ENCODE results near the gene PPP2R5C. TPM values are rescaled to one million over a fixed set of nuclear protein-coding genes. Genes with fewer than 3 reads are reported as not detected.

Gene PPP2R5C
- total RNA-seq, 1 experiment from 2014 or later = 89.9 TPM

- no peak for TF ChIP-seq PREB (CRISPR knock-in tag; IDR thresholded peaks at IDR 0.05; ENCODE audit: borderline replicate concordance)
- no peak for TF ChIP-seq IRF1 (CRISPR knock-in tag; IDR thresholded peaks at IDR 0.05)
- no peak for TF ChIP-seq MYBL2 (CRISPR knock-in tag; IDR thresholded peaks at IDR 0.05)
- TF ChIP-seq ZSCAN18 (CRISPR knock-in tag; IDR thresholded peaks at IDR 0.05) = no peak
Observed at GRCh38 chr14:101963656-101964296, 202.3 kb downstream of the PPP2R5C start (continued).

- CTCF ChIA-PET = interaction anchor here (0.8 to 1.8 kb wide), 4 partner anchors 16 to 257 kb away, joined by 3 to 6 read pairs (median 4); no protein-coding TSS in a partner anchor
- H3K4me3 Mint-ChIP-seq = peak within 1 kb of the TSS; percentile 89
- TF ChIP-seq TEAD1 (CRISPR knock-in tag; IDR thresholded peaks at IDR 0.05) (0 out of 2 replicates have a peak, but pooled peaks have one; percentile 49), FOXJ3 (CRISPR knock-in tag; IDR thresholded peaks at IDR 0.05; ENCODE audit: borderline replicate concordance) (no peak), ZNF281 (CRISPR knock-in tag; IDR thresholded peaks at IDR 0.05) (no peak), FOXP4 (CRISPR knock-in tag; IDR thresholded peaks at IDR 0.05) (peak; percentile 90), ZBTB21 (CRISPR knock-in tag; IDR thresholded peaks at IDR 0.05; ENCODE audit: borderline replicate concordance) (no peak), ESRRA (CRISPR knock-in tag; IDR thresholded peaks at IDR 0.05; ENCODE audit: borderline replicate concordance) (peak; percentile 55; the same call in 1 of the 2 replicates), ZNF232 (CRISPR knock-in tag; IDR thresholded peaks at IDR 0.05) (peak; percentile 74; the same call in 1 of the 2 replicates), E2F4 (CRISPR knock-in tag; IDR thresholded peaks at IDR 0.05; ENCODE audit: borderline replicate concordance, low read depth) (peak; percentile 32; the same call in 1 of the 2 replicates), ZNF219 (CRISPR knock-in tag; IDR thresholded peaks at IDR 0.05; ENCODE audit: borderline replicate concordance) (no peak), FOXK1 (CRISPR knock-in tag; IDR thresholded peaks at IDR 0.05) (peak; percentile 64), MXD4 (CRISPR knock-in tag; IDR thresholded peaks at IDR 0.05; ENCODE audit: borderline replicate concordance) (no peak), USF1 (CRISPR knock-in tag; IDR thresholded peaks at IDR 0.05) (0 out of 2 replicates have a peak, but pooled peaks have one; percentile 15), OVOL2 (CRISPR knock-in tag; IDR thresholded peaks at IDR 0.05; ENCODE audit: borderline replicate concordance) (no peak), IRF2 (CRISPR knock-in tag; IDR thresholded peaks at IDR 0.05; ENCODE audit: borderline replicate concordance, low read depth) (no peak), RORB (CRISPR knock-in tag; IDR thresholded peaks at IDR 0.05) (no peak), CREM (CRISPR knock-in tag; IDR thresholded peaks at IDR 0.05) (peak; percentile 68; the same call in 1 of the 2 replicates)
Observed at GRCh38 chr14:101964297-101965180, 203.0 kb downstream of the PPP2R5C start, which contains the start of gene DYNC1H1. DYNC1H1 (plus strand) TSS chr14:101964573; CDS start chr14:101964692, 119 bp downstream.

More at GRCh38 chr14:101964297-101965180, 203.0 kb downstream of the PPP2R5C start, which contains the start of gene DYNC1H1:
- peaks cover 30% of the 10 kb centered on the region for H3K4me1 Mint-ChIP-seq
- POLR2A ChIA-PET = interaction anchor here (1.4 kb wide), 1 partner anchor 124 kb away, joined by 9 read pairs; no protein-coding TSS in a partner anchor
- peaks cover 39% of the 10 kb centered on the region for H3K27me3 Mint-ChIP-seq (ENCODE audit: low read depth)
- peaks cover 11% of the 10 kb centered on the region for H3K36me3 Mint-ChIP-seq
- peak within 1 kb of the TSS; percentile 78 for H3K27ac Mint-ChIP-seq
- DNase-seq (ENCODE audit: low spot score) = peak; percentile 90
- ATAC-seq = peak; percentile 85
- H3K9me3 Mint-ChIP-seq = no peaks in the 10 kb centered on the region

All from WTC11 (cell line).